ENCODE data around the gene RNF225.

- TF ChIP-seq CTCF (conservative IDR thresholded peaks at IDR 0.05; ENCODE audit: low read length): no peak
- TF ChIP-seq EZH2phosphoT487 (IDR thresholded peaks at IDR 0.05; ENCODE audit: borderline replicate concordance, low read depth, low read length): no peak
Measured at GRCh38 chr19:58381460-58382212, 13.8 kb upstream of the RNF225 start.

All from OCI-LY7 (cell line).